ENCODE measurements around the gene ABCF3. TPM values are rescaled to one million over a fixed set of nuclear protein-coding genes. Genes with fewer than 3 reads are reported as not detected.

The ABCF3 gene
- total RNA-seq, 4 donors from 2014 or later, result 51.6 to 96.9 (median 64.0) TPM

DNA sequence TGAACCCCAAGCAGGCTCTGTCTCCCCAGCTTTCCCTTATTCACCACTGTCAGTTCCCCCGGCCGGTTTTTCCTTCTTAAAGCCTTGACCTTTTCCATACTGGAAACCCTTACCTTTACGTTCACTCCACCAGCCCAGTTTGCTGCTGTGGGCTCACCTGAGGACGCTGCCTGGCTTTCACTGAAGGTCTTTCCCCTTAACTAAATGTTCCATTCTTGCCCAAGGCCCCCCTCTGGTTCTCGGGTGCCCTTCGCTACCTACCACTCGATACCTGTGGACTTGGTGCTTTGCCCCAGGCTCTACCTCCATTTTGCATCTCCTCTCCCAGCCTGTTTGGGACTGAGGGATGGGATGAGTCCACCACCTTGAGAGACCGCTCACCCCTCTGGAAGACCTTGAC, 10.5 kb upstream of the ABCF3 start:
- Histone ChIP-seq H3K36me3 (peaks cover 0 to 57% (median 30%) of the 10 kb centered on the region in 3 donors), H3K27me3 (no peaks in the 10 kb centered on the region), H3K9me3 (no peaks in the 10 kb centered on the region), H3K4me1 (peaks cover 0 to 51% (median 26%) of the 10 kb centered on the region in 4 donors), H3K4me3 (peak overlapping the region; percentile 72 to 99 (median 92)), H3K27ac (peak overlapping the region; percentile 82 to 97 (median 93))
- no peak for DNase-seq (ENCODE audit: low spot score in 2 of 2)
- WGBS, 2 donors, result 19 to 22% methylated on average over 8 of the region's 8 CpGs
- TF ChIP-seq POLR2A (IDR thresholded peaks at IDR 0.05) (no peak), EP300 (IDR thresholded peaks at IDR 0.05) (no peak)
- TF ChIP-seq, protein P1, sequence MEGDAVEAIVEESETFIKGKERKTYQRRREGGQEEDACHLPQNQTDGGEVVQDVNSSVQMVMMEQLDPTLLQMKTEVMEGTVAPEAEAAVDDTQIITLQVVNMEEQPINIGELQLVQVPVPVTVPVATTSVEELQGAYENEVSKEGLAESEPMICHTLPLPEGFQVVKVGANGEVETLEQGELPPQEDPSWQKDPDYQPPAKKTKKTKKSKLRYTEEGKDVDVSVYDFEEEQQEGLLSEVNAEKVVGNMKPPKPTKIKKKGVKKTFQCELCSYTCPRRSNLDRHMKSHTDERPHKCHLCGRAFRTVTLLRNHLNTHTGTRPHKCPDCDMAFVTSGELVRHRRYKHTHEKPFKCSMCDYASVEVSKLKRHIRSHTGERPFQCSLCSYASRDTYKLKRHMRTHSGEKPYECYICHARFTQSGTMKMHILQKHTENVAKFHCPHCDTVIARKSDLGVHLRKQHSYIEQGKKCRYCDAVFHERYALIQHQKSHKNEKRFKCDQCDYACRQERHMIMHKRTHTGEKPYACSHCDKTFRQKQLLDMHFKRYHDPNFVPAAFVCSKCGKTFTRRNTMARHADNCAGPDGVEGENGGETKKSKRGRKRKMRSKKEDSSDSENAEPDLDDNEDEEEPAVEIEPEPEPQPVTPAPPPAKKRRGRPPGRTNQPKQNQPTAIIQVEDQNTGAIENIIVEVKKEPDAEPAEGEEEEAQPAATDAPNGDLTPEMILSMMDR (IDR thresholded peaks at IDR 0.05), result no peak

DNA sequence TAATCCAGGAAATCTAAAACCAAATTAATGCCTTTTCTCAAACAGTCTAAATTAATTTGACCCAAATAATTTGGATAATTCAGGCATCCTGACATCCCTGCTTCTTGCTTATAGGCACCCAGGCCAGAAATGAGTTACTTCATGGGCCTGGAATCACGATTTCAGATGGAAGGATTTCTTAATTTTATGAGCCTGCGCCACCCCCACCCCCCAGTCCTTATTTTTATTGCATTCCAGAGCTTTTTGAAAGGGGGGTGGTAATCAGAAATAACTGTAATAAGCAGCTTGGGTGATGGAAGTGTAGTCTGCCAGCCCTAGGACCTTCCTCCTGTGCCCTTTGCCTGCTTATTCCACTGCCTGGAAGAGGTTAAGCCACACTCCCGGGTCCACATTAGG, 10.0 kb upstream of the ABCF3 start:
- Histone ChIP-seq H3K4me1 (peaks cover 0 to 51% (median 26%) of the 10 kb centered on the region in 4 donors), H3K36me3 (peaks cover under 1 to 57% (median 30%) of the 10 kb centered on the region in 3 donors), H3K4me3 (peak overlapping the region; percentile 72 to 99 (median 92)), H3K27ac (peak overlapping the region in 3 of 4 donors; percentile 91 to 97 (median 95)), H3K9me3 (no peaks in the 10 kb centered on the region), H3K27me3 (no peaks in the 10 kb centered on the region)
- TF ChIP-seq, protein P1 (IDR thresholded peaks at IDR 0.05), result no peak
- no peak for TF ChIP-seq POLR2A (IDR thresholded peaks at IDR 0.05)
- DNase-seq (ENCODE audit: low spot score in 2 of 2), result no peak
- WGBS, 2 donors, result 20 to 28% methylated on average over 3 of the region's 3 CpGs

DNA sequence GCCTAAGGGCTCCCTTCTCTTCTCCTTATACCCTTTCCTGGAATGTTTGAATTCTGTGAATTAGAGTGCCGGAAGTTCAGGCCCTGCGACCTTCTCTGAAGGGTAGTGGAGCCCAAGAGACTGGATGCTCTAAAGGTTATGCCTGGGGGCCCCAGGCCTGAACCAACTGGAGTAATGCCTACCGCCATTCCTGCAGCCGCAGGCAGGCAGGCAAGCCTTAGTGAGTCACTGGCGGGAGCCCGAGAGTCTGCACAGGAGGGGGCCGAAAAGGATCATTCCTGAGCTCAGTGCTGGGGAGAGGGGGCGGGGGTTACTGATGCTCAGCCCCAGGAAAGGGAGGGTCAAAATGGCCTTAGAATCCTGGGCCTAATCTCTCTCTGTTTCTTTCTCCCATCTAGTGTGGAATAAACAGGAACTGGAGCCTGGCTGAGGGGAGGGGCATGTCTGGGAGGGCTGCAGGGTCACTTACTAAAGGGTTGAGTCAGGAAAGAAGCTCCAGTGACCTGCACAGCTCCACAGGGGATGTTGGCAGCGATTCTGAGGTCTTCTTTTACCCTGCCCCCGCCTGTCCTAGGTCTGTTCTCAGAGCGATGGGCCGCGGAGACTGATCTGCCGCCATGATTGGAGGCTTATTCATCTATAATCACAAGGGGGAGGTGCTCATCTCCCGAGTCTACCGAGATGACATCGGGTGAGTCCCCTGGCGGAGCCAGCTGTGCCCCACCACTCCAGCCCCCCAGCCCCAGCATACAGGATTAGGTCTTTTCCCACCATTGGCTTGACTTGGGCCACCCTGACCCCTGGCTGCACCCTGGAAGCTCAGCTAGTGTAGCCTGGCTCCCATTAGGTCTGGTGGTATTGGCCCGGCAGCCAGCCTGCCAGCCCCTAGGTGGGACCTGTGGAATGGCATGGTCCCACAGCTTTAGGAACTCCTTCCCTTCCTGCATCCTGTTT, 9.3 kb upstream of the ABCF3 start:
- Histone ChIP-seq H3K27ac (peak overlapping the region; percentile 9 to 97 (median 93)), H3K27me3 (no peaks in the 10 kb centered on the region), H3K4me3 (peak overlapping the region; percentile 72 to 99 (median 92)), H3K36me3 (peaks cover 4 to 57% (median 29%) of the 10 kb centered on the region in 3 donors), H3K4me1 (peaks cover 0 to 51% (median 26%) of the 10 kb centered on the region in 4 donors), H3K9me3 (no peaks in the 10 kb centered on the region)
- 16 to 20% methylated on average over 15 to 19 of the region's 19 CpGs for WGBS, 2 donors
- peak; percentile 33 to 58 for DNase-seq (ENCODE audit: low spot score in 2 of 2)
- no peak for TF ChIP-seq EP300 (IDR thresholded peaks at IDR 0.05)
- no peak for TF ChIP-seq POLR2A (IDR thresholded peaks at IDR 0.05)
- TF ChIP-seq, protein P1 (IDR thresholded peaks at IDR 0.05), result no peak

DNA sequence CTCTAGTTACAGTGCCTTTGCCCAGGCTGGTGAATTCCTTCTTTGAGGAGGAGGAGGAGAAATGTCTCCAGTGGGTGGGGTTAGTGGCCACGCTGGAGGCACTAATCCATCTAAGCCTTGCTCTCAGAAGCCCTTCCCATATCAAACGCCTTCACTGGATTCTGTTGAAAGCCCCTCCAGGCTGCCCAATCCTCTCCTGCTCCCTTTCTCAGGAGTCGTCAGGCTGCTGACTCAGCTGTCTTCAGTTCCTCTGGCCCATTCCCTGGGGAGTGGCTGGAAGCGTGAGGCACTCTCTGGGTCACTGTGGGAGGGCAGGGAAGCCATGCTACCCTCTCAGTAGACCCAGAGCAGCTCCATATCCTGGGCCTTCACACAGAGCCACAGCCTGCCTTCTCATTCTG, 8.7 kb upstream of the ABCF3 start:
- WGBS, 2 donors, result 15 to 17% methylated on average over 4 of the region's 4 CpGs
- H3K9me3 ChIP-seq, result no peaks in the 10 kb centered on the region
- H3K4me1 ChIP-seq, result peaks cover 0 to 51% (median 26%) of the 10 kb centered on the region in 4 donors
- H3K27me3 ChIP-seq, result no peaks in the 10 kb centered on the region
- TF ChIP-seq, protein P1 (IDR thresholded peaks at IDR 0.05), result no peak
- no peak for TF ChIP-seq POLR2A (IDR thresholded peaks at IDR 0.05)
- no peak for TF ChIP-seq EP300 (IDR thresholded peaks at IDR 0.05)
- peak overlapping the region in 3 of 4 donors; percentile 91 to 97 (median 95) for H3K27ac ChIP-seq
- H3K36me3 ChIP-seq, result peaks cover 4 to 57% (median 32%) of the 10 kb centered on the region in 3 donors
- DNase-seq (ENCODE audit: low spot score in 2 of 2), result no peak
- peak overlapping the region in 1 of 4 donors; percentile 72 for H3K4me3 ChIP-seq
